K562 (cell line): ENCODE results near the gene HSPA5. TPM values are rescaled to one million over a fixed set of nuclear protein-coding genes. Genes with fewer than 3 reads are reported as not detected.

Experiments
- ELF4 ChIP-seq: fragments of 450-650 bp; formaldehyde crosslinking; IDR thresholded peaks from 2 replicates; pipeline ENCODE4 v1.4.0; 2022; ENCODE audit warnings: missing genetic modification characterization
- GATAD2A ChIP-seq: fragments of 450-650 bp; IDR thresholded peaks from 2 replicates; pipeline ENCODE4 v1.6.1; 2017
- ZNF23 ChIP-seq: fragments of 250-450 bp; sonication (Bioruptor Pico); IDR thresholded peaks from 2 replicates; pipeline ENCODE4 v1.4.0; 2020; ENCODE audit warnings: mild to moderate bottlenecking
- polyA plus RNA-seq, 8 experiments: library from polyadenylated mRNA; depleted of rRNA in 4 of 8; stranded (reverse) in 5 of 8; unstranded in 3 of 8; fragments of >200 nt; fragmentation: Nextera tagmentation in 2 of 8; fragmentation: Illumina TruSeq in 1 of 8; extraction: Ambion mirVana in 2 of 8; extraction: Trizol in 1 of 8; gene quantifications; 2 replicates each; pipeline versions ENCODE4 v1.2.1 to v1.2.3, GENCODE V29; 2011 to 2014; ENCODE audit warnings: inconsistent platforms in 1 of 8, missing spikeins in 1 of 8
- total RNA-seq, 7 experiments: library from RNA; depleted of rRNA in 6 of 7; stranded (reverse); fragments of >200 nt in 6 of 7; fragmentation: Illumina TruSeq in 2 of 7; extraction: Trizol in 2 of 7; gene quantifications; 2 replicates each; pipeline versions ENCODE4 v1.2.1 to v1.2.3, GENCODE V29; 2011 to 2021; ENCODE audit warnings: low replicate concordance in 1 of 7
- TF ChIP-seq, protein P1 (sequence below): fragments of 200-600 bp; sonication (generic); IDR thresholded peaks from one replicate; pipeline ENCODE4 v1.6.1; 2012; ENCODE audit warnings: mild to moderate bottlenecking, low read depth, low read length, inconsistent platforms
- TF ChIP-seq, protein P2 (sequence below): fragments of 250-450 bp; sonication (Bioruptor Pico); IDR thresholded peaks from 2 replicates; pipeline ENCODE4 v1.8.0; 2021; ENCODE audit warnings: moderate library complexity, mild to moderate bottlenecking, inconsistent platforms
- TF ChIP-seq, protein P3 (sequence below): fragments of 450-650 bp; formaldehyde crosslinking; IDR thresholded peaks from 2 replicates; pipeline ENCODE4 v1.4.0; 2020; ENCODE audit warnings: mild to moderate bottlenecking, moderate library complexity
- TF ChIP-seq, protein P4 (sequence below): sonication (generic); formaldehyde crosslinking; IDR thresholded peaks from 2 replicates; pipeline ENCODE4 v1.8.0; 2022; ENCODE audit warnings: mild to moderate bottlenecking, missing genetic modification reagents
- TF ChIP-seq, protein P5 (sequence below): fragments of 250-450 bp; sonication (Bioruptor Pico); IDR thresholded peaks from 2 replicates; pipeline ENCODE4 v1.9.0; 2021; ENCODE audit warnings: mild to moderate bottlenecking

HSPA5 gene
- total and polyA plus RNA-seq, 9 of the 15 experiments (the other 6 are each of a cell fraction or from before 2014, with no cell fraction given) = 48.0 to 265 (median 113) TPM

DNA sequence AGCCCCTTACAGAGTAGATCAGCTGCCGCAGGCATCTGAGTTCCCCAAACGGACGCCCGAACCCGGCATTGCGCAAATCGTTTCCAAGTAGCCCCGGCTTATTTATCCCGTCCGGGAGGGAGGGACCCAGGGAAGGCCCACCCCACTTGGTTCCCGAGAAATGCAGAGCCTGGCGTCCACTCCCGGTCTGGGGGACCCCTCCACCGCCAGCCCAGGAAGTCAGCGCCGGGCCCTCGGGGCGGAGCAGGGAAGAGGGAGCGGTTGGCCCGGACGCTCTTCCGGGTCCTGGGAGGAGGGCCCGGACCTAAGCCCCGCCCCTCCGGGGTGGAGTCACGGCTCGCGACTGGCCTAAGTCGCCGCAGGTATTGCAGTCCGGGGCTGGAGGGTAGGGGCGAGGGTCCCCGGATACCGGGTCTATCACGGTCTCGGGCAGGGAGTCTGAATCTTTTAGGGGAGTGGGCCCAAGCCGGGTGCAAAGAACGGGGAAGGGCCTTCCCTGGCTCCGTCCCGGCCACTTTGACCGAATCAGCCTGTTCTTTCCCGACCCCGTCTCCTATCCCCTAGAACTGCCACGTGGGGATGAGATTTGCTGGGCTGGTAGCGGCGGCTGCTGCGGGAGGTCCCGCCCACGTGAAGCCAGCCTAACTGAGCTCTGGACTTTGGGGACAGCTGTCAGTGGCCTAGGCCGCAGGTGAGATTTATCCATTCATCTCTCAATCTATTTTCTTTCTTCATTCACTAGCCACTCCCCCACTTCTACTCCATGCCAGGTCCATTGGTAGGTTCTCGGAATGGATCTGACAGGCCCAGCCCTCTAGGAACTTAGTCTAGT lies 40.7 kb downstream of the HSPA5 start, which contains the start of gene RABEPK (continued):
- TF ChIP-seq, protein P1, sequence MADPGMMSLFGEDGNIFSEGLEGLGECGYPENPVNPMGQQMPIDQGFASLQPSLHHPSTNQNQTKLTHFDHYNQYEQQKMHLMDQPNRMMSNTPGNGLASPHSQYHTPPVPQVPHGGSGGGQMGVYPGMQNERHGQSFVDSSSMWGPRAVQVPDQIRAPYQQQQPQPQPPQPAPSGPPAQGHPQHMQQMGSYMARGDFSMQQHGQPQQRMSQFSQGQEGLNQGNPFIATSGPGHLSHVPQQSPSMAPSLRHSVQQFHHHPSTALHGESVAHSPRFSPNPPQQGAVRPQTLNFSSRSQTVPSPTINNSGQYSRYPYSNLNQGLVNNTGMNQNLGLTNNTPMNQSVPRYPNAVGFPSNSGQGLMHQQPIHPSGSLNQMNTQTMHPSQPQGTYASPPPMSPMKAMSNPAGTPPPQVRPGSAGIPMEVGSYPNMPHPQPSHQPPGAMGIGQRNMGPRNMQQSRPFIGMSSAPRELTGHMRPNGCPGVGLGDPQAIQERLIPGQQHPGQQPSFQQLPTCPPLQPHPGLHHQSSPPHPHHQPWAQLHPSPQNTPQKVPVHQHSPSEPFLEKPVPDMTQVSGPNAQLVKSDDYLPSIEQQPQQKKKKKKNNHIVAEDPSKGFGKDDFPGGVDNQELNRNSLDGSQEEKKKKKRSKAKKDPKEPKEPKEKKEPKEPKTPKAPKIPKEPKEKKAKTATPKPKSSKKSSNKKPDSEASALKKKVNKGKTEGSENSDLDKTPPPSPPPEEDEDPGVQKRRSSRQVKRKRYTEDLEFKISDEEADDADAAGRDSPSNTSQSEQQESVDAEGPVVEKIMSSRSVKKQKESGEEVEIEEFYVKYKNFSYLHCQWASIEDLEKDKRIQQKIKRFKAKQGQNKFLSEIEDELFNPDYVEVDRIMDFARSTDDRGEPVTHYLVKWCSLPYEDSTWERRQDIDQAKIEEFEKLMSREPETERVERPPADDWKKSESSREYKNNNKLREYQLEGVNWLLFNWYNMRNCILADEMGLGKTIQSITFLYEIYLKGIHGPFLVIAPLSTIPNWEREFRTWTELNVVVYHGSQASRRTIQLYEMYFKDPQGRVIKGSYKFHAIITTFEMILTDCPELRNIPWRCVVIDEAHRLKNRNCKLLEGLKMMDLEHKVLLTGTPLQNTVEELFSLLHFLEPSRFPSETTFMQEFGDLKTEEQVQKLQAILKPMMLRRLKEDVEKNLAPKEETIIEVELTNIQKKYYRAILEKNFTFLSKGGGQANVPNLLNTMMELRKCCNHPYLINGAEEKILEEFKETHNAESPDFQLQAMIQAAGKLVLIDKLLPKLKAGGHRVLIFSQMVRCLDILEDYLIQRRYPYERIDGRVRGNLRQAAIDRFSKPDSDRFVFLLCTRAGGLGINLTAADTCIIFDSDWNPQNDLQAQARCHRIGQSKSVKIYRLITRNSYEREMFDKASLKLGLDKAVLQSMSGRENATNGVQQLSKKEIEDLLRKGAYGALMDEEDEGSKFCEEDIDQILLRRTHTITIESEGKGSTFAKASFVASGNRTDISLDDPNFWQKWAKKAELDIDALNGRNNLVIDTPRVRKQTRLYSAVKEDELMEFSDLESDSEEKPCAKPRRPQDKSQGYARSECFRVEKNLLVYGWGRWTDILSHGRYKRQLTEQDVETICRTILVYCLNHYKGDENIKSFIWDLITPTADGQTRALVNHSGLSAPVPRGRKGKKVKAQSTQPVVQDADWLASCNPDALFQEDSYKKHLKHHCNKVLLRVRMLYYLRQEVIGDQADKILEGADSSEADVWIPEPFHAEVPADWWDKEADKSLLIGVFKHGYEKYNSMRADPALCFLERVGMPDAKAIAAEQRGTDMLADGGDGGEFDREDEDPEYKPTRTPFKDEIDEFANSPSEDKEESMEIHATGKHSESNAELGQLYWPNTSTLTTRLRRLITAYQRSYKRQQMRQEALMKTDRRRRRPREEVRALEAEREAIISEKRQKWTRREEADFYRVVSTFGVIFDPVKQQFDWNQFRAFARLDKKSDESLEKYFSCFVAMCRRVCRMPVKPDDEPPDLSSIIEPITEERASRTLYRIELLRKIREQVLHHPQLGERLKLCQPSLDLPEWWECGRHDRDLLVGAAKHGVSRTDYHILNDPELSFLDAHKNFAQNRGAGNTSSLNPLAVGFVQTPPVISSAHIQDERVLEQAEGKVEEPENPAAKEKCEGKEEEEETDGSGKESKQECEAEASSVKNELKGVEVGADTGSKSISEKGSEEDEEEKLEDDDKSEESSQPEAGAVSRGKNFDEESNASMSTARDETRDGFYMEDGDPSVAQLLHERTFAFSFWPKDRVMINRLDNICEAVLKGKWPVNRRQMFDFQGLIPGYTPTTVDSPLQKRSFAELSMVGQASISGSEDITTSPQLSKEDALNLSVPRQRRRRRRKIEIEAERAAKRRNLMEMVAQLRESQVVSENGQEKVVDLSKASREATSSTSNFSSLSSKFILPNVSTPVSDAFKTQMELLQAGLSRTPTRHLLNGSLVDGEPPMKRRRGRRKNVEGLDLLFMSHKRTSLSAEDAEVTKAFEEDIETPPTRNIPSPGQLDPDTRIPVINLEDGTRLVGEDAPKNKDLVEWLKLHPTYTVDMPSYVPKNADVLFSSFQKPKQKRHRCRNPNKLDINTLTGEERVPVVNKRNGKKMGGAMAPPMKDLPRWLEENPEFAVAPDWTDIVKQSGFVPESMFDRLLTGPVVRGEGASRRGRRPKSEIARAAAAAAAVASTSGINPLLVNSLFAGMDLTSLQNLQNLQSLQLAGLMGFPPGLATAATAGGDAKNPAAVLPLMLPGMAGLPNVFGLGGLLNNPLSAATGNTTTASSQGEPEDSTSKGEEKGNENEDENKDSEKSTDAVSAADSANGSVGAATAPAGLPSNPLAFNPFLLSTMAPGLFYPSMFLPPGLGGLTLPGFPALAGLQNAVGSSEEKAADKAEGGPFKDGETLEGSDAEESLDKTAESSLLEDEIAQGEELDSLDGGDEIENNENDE = no peak
- no peak for TF ChIP-seq ZNF23 (CRISPR knock-in tag)
- TF ChIP-seq, protein P2, sequence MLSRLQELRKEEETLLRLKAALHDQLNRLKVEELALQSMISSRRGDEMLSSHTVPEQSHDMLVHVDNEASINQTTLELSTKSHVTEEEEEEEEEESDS = no peak
- TF ChIP-seq, protein P3, sequence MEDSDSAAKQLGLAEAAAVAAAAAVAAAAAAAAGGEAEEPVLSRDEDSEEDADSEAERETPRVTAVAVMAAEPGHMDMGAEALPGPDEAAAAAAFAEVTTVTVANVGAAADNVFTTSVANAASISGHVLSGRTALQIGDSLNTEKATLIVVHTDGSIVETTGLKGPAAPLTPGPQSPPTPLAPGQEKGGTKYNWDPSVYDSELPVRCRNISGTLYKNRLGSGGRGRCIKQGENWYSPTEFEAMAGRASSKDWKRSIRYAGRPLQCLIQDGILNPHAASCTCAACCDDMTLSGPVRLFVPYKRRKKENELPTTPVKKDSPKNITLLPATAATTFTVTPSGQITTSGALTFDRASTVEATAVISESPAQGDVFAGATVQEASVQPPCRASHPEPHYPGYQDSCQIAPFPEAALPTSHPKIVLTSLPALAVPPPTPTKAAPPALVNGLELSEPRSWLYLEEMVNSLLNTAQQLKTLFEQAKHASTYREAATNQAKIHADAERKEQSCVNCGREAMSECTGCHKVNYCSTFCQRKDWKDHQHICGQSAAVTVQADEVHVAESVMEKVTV (CRISPR knock-in tag) = no peak
- TF ChIP-seq, protein P4, sequence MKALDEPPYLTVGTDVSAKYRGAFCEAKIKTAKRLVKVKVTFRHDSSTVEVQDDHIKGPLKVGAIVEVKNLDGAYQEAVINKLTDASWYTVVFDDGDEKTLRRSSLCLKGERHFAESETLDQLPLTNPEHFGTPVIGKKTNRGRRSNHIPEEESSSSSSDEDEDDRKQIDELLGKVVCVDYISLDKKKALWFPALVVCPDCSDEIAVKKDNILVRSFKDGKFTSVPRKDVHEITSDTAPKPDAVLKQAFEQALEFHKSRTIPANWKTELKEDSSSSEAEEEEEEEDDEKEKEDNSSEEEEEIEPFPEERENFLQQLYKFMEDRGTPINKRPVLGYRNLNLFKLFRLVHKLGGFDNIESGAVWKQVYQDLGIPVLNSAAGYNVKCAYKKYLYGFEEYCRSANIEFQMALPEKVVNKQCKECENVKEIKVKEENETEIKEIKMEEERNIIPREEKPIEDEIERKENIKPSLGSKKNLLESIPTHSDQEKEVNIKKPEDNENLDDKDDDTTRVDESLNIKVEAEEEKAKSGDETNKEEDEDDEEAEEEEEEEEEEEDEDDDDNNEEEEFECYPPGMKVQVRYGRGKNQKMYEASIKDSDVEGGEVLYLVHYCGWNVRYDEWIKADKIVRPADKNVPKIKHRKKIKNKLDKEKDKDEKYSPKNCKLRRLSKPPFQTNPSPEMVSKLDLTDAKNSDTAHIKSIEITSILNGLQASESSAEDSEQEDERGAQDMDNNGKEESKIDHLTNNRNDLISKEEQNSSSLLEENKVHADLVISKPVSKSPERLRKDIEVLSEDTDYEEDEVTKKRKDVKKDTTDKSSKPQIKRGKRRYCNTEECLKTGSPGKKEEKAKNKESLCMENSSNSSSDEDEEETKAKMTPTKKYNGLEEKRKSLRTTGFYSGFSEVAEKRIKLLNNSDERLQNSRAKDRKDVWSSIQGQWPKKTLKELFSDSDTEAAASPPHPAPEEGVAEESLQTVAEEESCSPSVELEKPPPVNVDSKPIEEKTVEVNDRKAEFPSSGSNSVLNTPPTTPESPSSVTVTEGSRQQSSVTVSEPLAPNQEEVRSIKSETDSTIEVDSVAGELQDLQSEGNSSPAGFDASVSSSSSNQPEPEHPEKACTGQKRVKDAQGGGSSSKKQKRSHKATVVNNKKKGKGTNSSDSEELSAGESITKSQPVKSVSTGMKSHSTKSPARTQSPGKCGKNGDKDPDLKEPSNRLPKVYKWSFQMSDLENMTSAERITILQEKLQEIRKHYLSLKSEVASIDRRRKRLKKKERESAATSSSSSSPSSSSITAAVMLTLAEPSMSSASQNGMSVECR (CRISPR knock-in tag) = peak; percentile 90
- TF ChIP-seq GATAD2A = no peak
- TF ChIP-seq ELF4 (CRISPR knock-in tag) = peak; percentile 63; the same call in 1 of the 2 replicates
- TF ChIP-seq, protein P5, sequence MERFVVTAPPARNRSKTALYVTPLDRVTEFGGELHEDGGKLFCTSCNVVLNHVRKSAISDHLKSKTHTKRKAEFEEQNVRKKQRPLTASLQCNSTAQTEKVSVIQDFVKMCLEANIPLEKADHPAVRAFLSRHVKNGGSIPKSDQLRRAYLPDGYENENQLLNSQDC (CRISPR knock-in tag) = no peak
